IPS-15b (cell line): Measurements from ENCODE around the gene RGS12.

Experiments used
- H3K27me3 ChIP-seq: one replicate; pipeline ENCODE4 v1.6.1; 2013; ENCODE audit warnings: low read length; ENCODE audit not compliant: control insufficient read depth, insufficient read depth
- H3K36me3 ChIP-seq: one replicate; pipeline ENCODE4 v1.6.1; 2013; ENCODE audit warnings: low read length; ENCODE audit not compliant: control insufficient read depth, insufficient read depth
- H3K4me1 ChIP-seq: one replicate; pipeline ENCODE4 v1.6.1; 2013; ENCODE audit warnings: mild to moderate bottlenecking, low read length; ENCODE audit not compliant: control insufficient read depth, insufficient read depth
- H3K4me3 ChIP-seq: one replicate; pipeline ENCODE4 v1.5.1; 2013; ENCODE audit warnings: low read depth, low read length
- H3K9ac ChIP-seq: one replicate; pipeline ENCODE4 v1.6.1; 2013; ENCODE audit warnings: low read depth, mild to moderate bottlenecking, low read length
- H3K9me3 ChIP-seq: one replicate; pipeline ENCODE4 v1.6.1; 2013; ENCODE audit warnings: mild to moderate bottlenecking, low read length; ENCODE audit not compliant: control insufficient read depth, insufficient read depth

The RGS12 gene

GRCh38 chr4:3324093-3324815 is 31.4 kb downstream of the RGS12 start:
- no peaks in the 10 kb centered on the region for H3K9me3 ChIP-seq
- no peak overlapping the region for H3K4me3 ChIP-seq
- H3K4me1 ChIP-seq: peaks cover 4% of the 10 kb centered on the region
- no peaks in the 10 kb centered on the region for H3K27me3 ChIP-seq
- no peaks in the 10 kb centered on the region for H3K36me3 ChIP-seq
- no peak overlapping the region for H3K9ac ChIP-seq

GRCh38 chr4:3328814-3329663 is 36.2 kb downstream of the RGS12 start:
- Histone ChIP-seq H3K9me3 (no peaks in the 10 kb centered on the region), H3K36me3 (no peaks in the 10 kb centered on the region), H3K4me3 (no peak overlapping the region), H3K9ac (no peak overlapping the region), H3K27me3 (no peaks in the 10 kb centered on the region), H3K4me1 (peaks cover 4% of the 10 kb centered on the region)

GRCh38 chr4:3329887-3330286 is 37.1 kb downstream of the RGS12 start:
- Histone ChIP-seq H3K36me3 (no peaks in the 10 kb centered on the region), H3K27me3 (no peaks in the 10 kb centered on the region), H3K9ac (no peak overlapping the region), H3K4me1 (no peaks in the 10 kb centered on the region), H3K4me3 (no peak overlapping the region), H3K9me3 (no peaks in the 10 kb centered on the region)

GRCh38 chr4:3330707-3331106 is 37.9 kb downstream of the RGS12 start:
- H3K9me3 ChIP-seq: no peaks in the 10 kb centered on the region
- no peak overlapping the region for H3K9ac ChIP-seq
- no peaks in the 10 kb centered on the region for H3K4me1 ChIP-seq
- H3K36me3 ChIP-seq: no peaks in the 10 kb centered on the region
- H3K27me3 ChIP-seq: no peaks in the 10 kb centered on the region
- H3K4me3 ChIP-seq: no peak overlapping the region

- Histone ChIP-seq H3K9ac (no peak overlapping the region), H3K9me3 (no peaks in the 10 kb centered on the region), H3K27me3 (no peaks in the 10 kb centered on the region), H3K4me3 (no peak overlapping the region), H3K4me1 (no peaks in the 10 kb centered on the region), H3K36me3 (no peaks in the 10 kb centered on the region)
Observed at GRCh38 chr4:3331511-3332394, 38.9 kb downstream of the RGS12 start.

GRCh38 chr4:3332498-3332897 is 39.7 kb downstream of the RGS12 start:
- Histone ChIP-seq H3K36me3 (no peaks in the 10 kb centered on the region), H3K4me1 (no peaks in the 10 kb centered on the region), H3K9ac (no peak overlapping the region), H3K9me3 (no peaks in the 10 kb centered on the region), H3K27me3 (no peaks in the 10 kb centered on the region), H3K4me3 (no peak overlapping the region)

GRCh38 chr4:3334316-3334715 is 41.5 kb downstream of the RGS12 start:
- H3K4me1 ChIP-seq: no peaks in the 10 kb centered on the region

GRCh38 chr4:3335385-3335784 is 42.6 kb downstream of the RGS12 start:
- H3K36me3 ChIP-seq: no peaks in the 10 kb centered on the region
- no peaks in the 10 kb centered on the region for H3K9me3 ChIP-seq
- H3K4me3 ChIP-seq: no peak overlapping the region
- H3K4me1 ChIP-seq: no peaks in the 10 kb centered on the region
- H3K9ac ChIP-seq: no peak overlapping the region
- H3K27me3 ChIP-seq: no peaks in the 10 kb centered on the region

More at GRCh38 chr4:3334316-3334715, 41.5 kb downstream of the RGS12 start:
- Histone ChIP-seq H3K36me3 (no peaks in the 10 kb centered on the region), H3K9me3 (no peaks in the 10 kb centered on the region), H3K4me3 (no peak overlapping the region), H3K9ac (no peak overlapping the region), H3K27me3 (no peaks in the 10 kb centered on the region)

GRCh38 chr4:3335982-3336381 is 43.2 kb downstream of the RGS12 start:
- H3K36me3 ChIP-seq: no peaks in the 10 kb centered on the region
- no peak overlapping the region for H3K9ac ChIP-seq
- H3K27me3 ChIP-seq: no peaks in the 10 kb centered on the region
- no peaks in the 10 kb centered on the region for H3K4me1 ChIP-seq
- no peak overlapping the region for H3K4me3 ChIP-seq
- H3K9me3 ChIP-seq: no peaks in the 10 kb centered on the region

- no peaks in the 10 kb centered on the region for H3K9me3 ChIP-seq
- no peak overlapping the region for H3K9ac ChIP-seq
- no peaks in the 10 kb centered on the region for H3K4me1 ChIP-seq
- no peak overlapping the region for H3K4me3 ChIP-seq
- H3K36me3 ChIP-seq: no peaks in the 10 kb centered on the region
- no peaks in the 10 kb centered on the region for H3K27me3 ChIP-seq
Observed at GRCh38 chr4:3336382-3337356, 43.8 kb downstream of the RGS12 start.

GRCh38 chr4:3337357-3337732 is 44.5 kb downstream of the RGS12 start:
- H3K9ac ChIP-seq: no peak overlapping the region
- H3K4me3 ChIP-seq: no peak overlapping the region
- H3K27me3 ChIP-seq: no peaks in the 10 kb centered on the region
- no peaks in the 10 kb centered on the region for H3K36me3 ChIP-seq
- H3K4me1 ChIP-seq: peaks cover 5% of the 10 kb centered on the region
- H3K9me3 ChIP-seq: no peaks in the 10 kb centered on the region
